Cortex of kidney (tissue), 1 donor: ENCODE measurements around the gene TRDMT1.

Experiments
- DNase-seq: peaks from one replicate; lab custom pipeline; 2025; lab: John Stamatoyannopoulos, UW

The TRDMT1 gene

GRCh38 chr10:17209302-17209701 is 7.8 kb upstream of the TRDMT1 start:
- no peak for DNase-seq

- DNase-seq = no peak
These were observed 7.0 kb upstream of the TRDMT1 start for GRCh38 chr10:17208476-17208875.

GRCh38 chr10:17206210-17206709 is 4.8 kb upstream of the TRDMT1 start:
- DNase-seq = no peak

- DNase-seq = no peak
These were observed 1.9 kb upstream of the TRDMT1 start for GRCh38 chr10:17203416-17203815.

- no peak for DNase-seq
These were observed 1.5 kb upstream of the TRDMT1 start for GRCh38 chr10:17202999-17203398.

GRCh38 chr10:17202506-17202905 is 1.0 kb upstream of the TRDMT1 start:
- DNase-seq = no peak

GRCh38 chr10:17201794-17202116 is 283 bp upstream of the TRDMT1 start:
- DNase-seq = no peak

- DNase-seq = no peak
These were observed 1.2 kb downstream of the TRDMT1 start for GRCh38 chr10:17200001-17200911.

GRCh38 chr10:17199351-17199804 is 2.1 kb downstream of the TRDMT1 start:
- no peak for DNase-seq

- DNase-seq = no peak
These were observed 4.9 kb downstream of the TRDMT1 start for GRCh38 chr10:17196573-17196972.

GRCh38 chr10:17196045-17196444 is 5.4 kb downstream of the TRDMT1 start:
- no peak for DNase-seq

GRCh38 chr10:17195083-17195482 is 6.4 kb downstream of the TRDMT1 start:
- DNase-seq = no peak

- no peak for DNase-seq
These were observed 10.9 kb downstream of the TRDMT1 start for GRCh38 chr10:17190602-17191001.

GRCh38 chr10:17188644-17189172 is 12.8 kb downstream of the TRDMT1 start:
- no peak for DNase-seq

GRCh38 chr10:17185873-17186272 is 15.6 kb downstream of the TRDMT1 start:
- DNase-seq = no peak

- no peak for DNase-seq
These were observed 18.4 kb downstream of the TRDMT1 start for GRCh38 chr10:17183110-17183509.

GRCh38 chr10:17181751-17182150 is 19.7 kb downstream of the TRDMT1 start:
- DNase-seq = no peak

GRCh38 chr10:17181110-17181509 is 20.4 kb downstream of the TRDMT1 start:
- DNase-seq = no peak

GRCh38 chr10:17179002-17179401 is 22.5 kb downstream of the TRDMT1 start:
- DNase-seq = no peak

GRCh38 chr10:17178006-17178405 is 23.5 kb downstream of the TRDMT1 start:
- DNase-seq = no peak

- no peak for DNase-seq
These were observed 24.5 kb downstream of the TRDMT1 start for GRCh38 chr10:17177014-17177413.

GRCh38 chr10:17176091-17176490 is 25.4 kb downstream of the TRDMT1 start:
- DNase-seq = no peak

- no peak for DNase-seq
These were observed 25.9 kb downstream of the TRDMT1 start for GRCh38 chr10:17175551-17175950.

GRCh38 chr10:17174626-17175025 is 26.8 kb downstream of the TRDMT1 start:
- DNase-seq = no peak
